PC-3 (cell line): ENCODE data around the gene KMT2A. TPM values are rescaled to one million over a fixed set of nuclear protein-coding genes. Genes with fewer than 3 reads are reported as not detected.

Experiments
- ATAC-seq: fragments of 200-7000 bp; cut with Tn5 transposase; 2 replicates; pipeline ENCODE4 v1.9.1; 2020; ENCODE audit warnings: mild to moderate bottlenecking, moderate library complexity
- BruUV-seq: library from RNA; stranded (reverse); fragments of 400-500 nt; replicated peaks from 2 replicates; lab custom pipeline; 2021; lab: Mats Ljungman, UMichigan
- CTCF ChIA-PET: fragments of 300-600 bp; sonication (Branson Sonifier 250); formaldehyde crosslinking; loops from one replicate; lab custom pipeline; 2022; ENCODE audit warnings: antibody characterized with exemption; lab: Charles Lee
- POLR2A ChIA-PET: fragments of 300-600 bp; sonication (Branson Sonifier 250); formaldehyde crosslinking; loops from one replicate; lab custom pipeline; 2022; ENCODE audit warnings: antibody characterized with exemption; ENCODE audit not compliant: unreplicated experiment; lab: Charles Lee
- DNase-seq: peaks from one replicate; pipeline ENCODE4 v3.0.0-alpha.2; 2015
- H2AFZ ChIP-seq: fragments of 300-600 bp; sonication (generic); 2 replicates; pipeline ENCODE4 v1.6.0; 2016; ENCODE audit warnings: antibody characterized with exemption, low read length
- H3F3A ChIP-seq: fragments of 300-600 bp; sonication (generic); one replicate; pipeline ENCODE4 v1.6.0; 2017; ENCODE audit warnings: antibody characterized with exemption, low read length, control low read depth, mild to moderate bottlenecking; ENCODE audit not compliant: unreplicated experiment
- H3K27ac ChIP-seq: fragments of 300-600 bp; sonication (generic); 2 replicates; pipeline ENCODE4 v1.5.1; 2016; ENCODE audit warnings: mild to moderate bottlenecking, low read length
- H3K27me3 ChIP-seq: fragments of 300-600 bp; sonication (generic); 2 replicates; pipeline ENCODE4 v1.6.1; 2016; ENCODE audit warnings: low read length, mixed read lengths
- H3K36me3 ChIP-seq: fragments of 300-600 bp; sonication (generic); 2 replicates; pipeline ENCODE4 v1.6.1; 2016; ENCODE audit warnings: low read depth, mixed run types, low read length, mixed read lengths
- H3K4me1 ChIP-seq: fragments of 300-600 bp; sonication (generic); 2 replicates; pipeline ENCODE4 v1.5.1; 2016; ENCODE audit warnings: low read length; ENCODE audit not compliant: insufficient read depth
- H3K4me2 ChIP-seq: fragments of 300-600 bp; sonication (generic); 2 replicates; pipeline ENCODE4 v1.6.0; 2016; ENCODE audit warnings: low read length
- H3K4me3 ChIP-seq: fragments of 300-600 bp; sonication (generic); 2 replicates; pipeline ENCODE4 v1.5.1; 2016; ENCODE audit warnings: mild to moderate bottlenecking, low read length, mixed read lengths
- H3K79me2 ChIP-seq: fragments of 300-600 bp; sonication (generic); 2 replicates; pipeline ENCODE4 v1.6.1; 2017; ENCODE audit warnings: low read length, mixed read lengths
- H3K9ac ChIP-seq: fragments of 300-600 bp; sonication (generic); 2 replicates; pipeline ENCODE4 v1.6.0; 2016; ENCODE audit warnings: mild to moderate bottlenecking, low read length
- H3K9me2 ChIP-seq: fragments of 300-600 bp; sonication (generic); replicated peaks from 2 replicates; pipeline ENCODE4 v1.6.1; 2016; ENCODE audit warnings: mixed run types, low read length, mixed read lengths
- H3K9me3 ChIP-seq: fragments of 300-600 bp; sonication (generic); 2 replicates; pipeline ENCODE4 v1.6.1; 2016; ENCODE audit warnings: low read length, mixed read lengths
- H4K20me1 ChIP-seq: fragments of 300-600 bp; sonication (generic); 2 replicates; pipeline ENCODE4 v1.6.1; 2016; ENCODE audit warnings: low read length, mixed read lengths
- EZH2 ChIP-seq: fragments of 300-600 bp; sonication (generic); IDR thresholded peaks from one replicate; pipeline ENCODE4 v1.6.1; 2017; ENCODE audit warnings: antibody characterized with exemption, mild to moderate bottlenecking, low read length; ENCODE audit not compliant: unreplicated experiment
- EZH2phosphoT487 ChIP-seq: fragments of 300-600 bp; sonication (generic); IDR thresholded peaks from 2 replicates; pipeline ENCODE4 v1.6.1; 2018; ENCODE audit warnings: mild to moderate bottlenecking, antibody characterized with exemption, low read length, borderline replicate concordance
- intact Hi-C: fragments of 100-400 bp; cut with micrococcal nuclease; formaldehyde crosslinking; loops from 2 replicates; pipeline ENCODE4 v1.9.0; 2023
- total RNA-seq: library from RNA; depleted of rRNA; stranded (reverse); fragments of >200 nt; gene quantifications from 2 replicates; pipeline ENCODE4 v1.2.3, GENCODE V29; 2014
- TF ChIP-seq, protein P1 (sequence below): fragments of 300-600 bp; sonication (generic); conservative IDR thresholded peaks from 2 replicates; pipeline ENCODE4 v1.5.1; 2017; ENCODE audit warnings: antibody characterized with exemption, low read depth, mild to moderate bottlenecking, low read length

KMT2A gene
- total RNA-seq, 1 experiment from 2014 or later: 35.3 TPM

GRCh38 chr11:118448294-118448693 is 12.0 kb downstream of the KMT2A start:
- intact Hi-C loops: no loop called here
- no peak overlapping the region for H3K4me2 ChIP-seq
- ChIA-PET POLR2A (no interaction called here), CTCF (no interaction called here)
- H3K4me1 ChIP-seq: no peaks in the 10 kb centered on the region
- H3K36me3 ChIP-seq: peaks cover 10% of the 10 kb centered on the region; the same call in 1 of the 2 replicates
- H3K27ac ChIP-seq: no peak overlapping the region
- H3K27me3 ChIP-seq: no peaks in the 10 kb centered on the region
- H2AFZ ChIP-seq: no peak overlapping the region
- H3F3A ChIP-seq: no peaks in the 10 kb centered on the region
- TF ChIP-seq EZH2phosphoT487: no peak
- TF ChIP-seq EZH2: no peak
- TF ChIP-seq, protein P1, sequence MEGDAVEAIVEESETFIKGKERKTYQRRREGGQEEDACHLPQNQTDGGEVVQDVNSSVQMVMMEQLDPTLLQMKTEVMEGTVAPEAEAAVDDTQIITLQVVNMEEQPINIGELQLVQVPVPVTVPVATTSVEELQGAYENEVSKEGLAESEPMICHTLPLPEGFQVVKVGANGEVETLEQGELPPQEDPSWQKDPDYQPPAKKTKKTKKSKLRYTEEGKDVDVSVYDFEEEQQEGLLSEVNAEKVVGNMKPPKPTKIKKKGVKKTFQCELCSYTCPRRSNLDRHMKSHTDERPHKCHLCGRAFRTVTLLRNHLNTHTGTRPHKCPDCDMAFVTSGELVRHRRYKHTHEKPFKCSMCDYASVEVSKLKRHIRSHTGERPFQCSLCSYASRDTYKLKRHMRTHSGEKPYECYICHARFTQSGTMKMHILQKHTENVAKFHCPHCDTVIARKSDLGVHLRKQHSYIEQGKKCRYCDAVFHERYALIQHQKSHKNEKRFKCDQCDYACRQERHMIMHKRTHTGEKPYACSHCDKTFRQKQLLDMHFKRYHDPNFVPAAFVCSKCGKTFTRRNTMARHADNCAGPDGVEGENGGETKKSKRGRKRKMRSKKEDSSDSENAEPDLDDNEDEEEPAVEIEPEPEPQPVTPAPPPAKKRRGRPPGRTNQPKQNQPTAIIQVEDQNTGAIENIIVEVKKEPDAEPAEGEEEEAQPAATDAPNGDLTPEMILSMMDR: no peak
- H3K9ac ChIP-seq: no peak overlapping the region
- no peaks in the 10 kb centered on the region for H3K9me3 ChIP-seq
- DNase-seq (peak; percentile 3), ATAC-seq (no peak)
- H4K20me1 ChIP-seq: peaks cover 9% of the 10 kb centered on the region; the same call in 1 of the 2 replicates
- H3K4me3 ChIP-seq: no peak overlapping the region
- no peaks in the 10 kb centered on the region for H3K9me2 ChIP-seq
- H3K79me2 ChIP-seq: peaks cover 91% of the 10 kb centered on the region
- no TSS peak for BruUV-seq

- H3K27ac ChIP-seq: no peak overlapping the region
- no peak overlapping the region for H2AFZ ChIP-seq
- H3K79me2 ChIP-seq: peaks cover 91% of the 10 kb centered on the region
- no peaks in the 10 kb centered on the region for H3K9me2 ChIP-seq
- ChIA-PET CTCF (no interaction called here), POLR2A (no interaction called here)
- no peaks in the 10 kb centered on the region for H3K9me3 ChIP-seq
- TF ChIP-seq EZH2 (no peak), EZH2phosphoT487 (no peak)
- TF ChIP-seq, protein P1: no peak
- H3K4me1 ChIP-seq: no peaks in the 10 kb centered on the region
- ATAC-seq: no peak
- DNase-seq: no peak
- no peak overlapping the region for H3K4me2 ChIP-seq
- H3K4me3 ChIP-seq: no peak overlapping the region
- H4K20me1 ChIP-seq: peaks cover 7% of the 10 kb centered on the region; the same call in 1 of the 2 replicates
- H3K9ac ChIP-seq: no peak overlapping the region
- H3K27me3 ChIP-seq: no peaks in the 10 kb centered on the region
- BruUV-seq: no TSS peak
- intact Hi-C loops: no loop called here
- no peaks in the 10 kb centered on the region for H3F3A ChIP-seq
- peaks cover 7% of the 10 kb centered on the region; the same call in 1 of the 2 replicates for H3K36me3 ChIP-seq
These were observed 13.1 kb downstream of the KMT2A start for GRCh38 chr11:118449316-118449918.

DNA sequence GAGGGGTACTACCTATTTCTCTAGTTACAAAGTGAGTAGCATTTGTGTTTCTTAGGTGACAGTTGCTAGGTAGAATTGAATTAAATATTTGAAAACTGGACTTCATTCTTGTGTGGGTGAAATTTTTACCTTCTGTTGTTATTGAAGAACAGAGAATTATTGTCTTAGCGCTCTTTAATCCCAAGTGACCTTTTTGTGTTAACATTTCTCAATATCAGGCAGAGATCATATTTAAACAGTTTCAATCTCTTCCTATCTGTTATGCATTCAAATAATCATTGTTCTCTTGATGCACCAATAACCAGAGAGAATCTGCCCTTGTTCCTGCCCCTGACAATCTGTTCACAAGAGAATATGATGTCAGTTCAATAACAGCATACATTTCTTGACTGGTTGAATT is 14.2 kb downstream of the KMT2A start:
- Histone ChIP-seq H3K9me2 (no peaks in the 10 kb centered on the region), H4K20me1 (peaks cover 7% of the 10 kb centered on the region; the same call in 1 of the 2 replicates), H3K27ac (no peak overlapping the region), H3K36me3 (peaks cover 3% of the 10 kb centered on the region; the same call in 1 of the 2 replicates), H2AFZ (no peak overlapping the region), H3K4me3 (no peak overlapping the region), H3K9me3 (no peaks in the 10 kb centered on the region), H3K27me3 (no peaks in the 10 kb centered on the region), H3F3A (no peaks in the 10 kb centered on the region), H3K4me2 (no peak overlapping the region), H3K9ac (no peak overlapping the region), H3K4me1 (no peaks in the 10 kb centered on the region), H3K79me2 (peaks cover 89% of the 10 kb centered on the region)
- BruUV-seq: no TSS peak
- intact Hi-C loops: no loop called here
- TF ChIP-seq, protein P1: no peak
- TF ChIP-seq EZH2 (no peak), EZH2phosphoT487 (no peak)
- ChIA-PET CTCF (no interaction called here), POLR2A (no interaction called here)
- no peak for DNase-seq
- ATAC-seq: no peak
